ENCODE results near the gene RPL4. TPM values are rescaled to one million over a fixed set of nuclear protein-coding genes. Genes with fewer than 3 reads are reported as not detected.
"Not testable (repeated sequence)": the region's sequence is repeated elsewhere in the genome, so short reads cannot be mapped to it uniquely, and the experiment has no call there.

The RPL4 gene
- polyA plus RNA-seq, 3 donors = 3,858 to 3,922 (median 3,884) TPM

- no peak for DNase-seq (ENCODE audit: low read depth in 3 of 3, low spot score in 2 of 3)
Observed at GRCh38 chr15:66494262-66494661, 10.4 kb downstream of the RPL4 start.

GRCh38 chr15:66491846-66492245 lies 12.8 kb downstream of the RPL4 start:
- DNase-seq (ENCODE audit: low read depth in 3 of 3, low spot score in 2 of 3) = no peak

GRCh38 chr15:66489179-66489791 lies 15.4 kb downstream of the RPL4 start:
- DNase-seq (ENCODE audit: low read depth in 3 of 3, low spot score in 2 of 3) = no peak

DNA sequence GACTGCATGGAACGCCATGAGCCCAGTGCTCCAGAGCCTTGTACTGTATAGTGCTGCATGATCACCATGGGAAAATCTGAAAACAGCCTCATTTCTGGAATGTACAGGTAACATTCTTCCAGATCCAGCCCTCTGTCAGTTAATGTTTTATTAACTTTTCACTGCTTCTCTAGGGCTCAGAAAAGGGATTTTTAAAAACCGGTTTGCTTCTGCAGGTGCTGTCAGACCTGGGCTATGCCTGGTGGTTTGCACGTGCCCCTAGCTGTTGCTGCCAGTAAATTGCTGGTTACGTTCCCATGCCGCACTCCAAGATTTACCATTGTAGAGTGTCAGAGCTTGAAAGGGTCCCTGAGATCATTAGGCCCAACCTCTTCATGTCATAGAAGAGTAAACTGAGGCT lies 16.1 kb downstream of the RPL4 start:
- no peak for DNase-seq (ENCODE audit: low read depth in 3 of 3, low spot score in 2 of 3)

DNA sequence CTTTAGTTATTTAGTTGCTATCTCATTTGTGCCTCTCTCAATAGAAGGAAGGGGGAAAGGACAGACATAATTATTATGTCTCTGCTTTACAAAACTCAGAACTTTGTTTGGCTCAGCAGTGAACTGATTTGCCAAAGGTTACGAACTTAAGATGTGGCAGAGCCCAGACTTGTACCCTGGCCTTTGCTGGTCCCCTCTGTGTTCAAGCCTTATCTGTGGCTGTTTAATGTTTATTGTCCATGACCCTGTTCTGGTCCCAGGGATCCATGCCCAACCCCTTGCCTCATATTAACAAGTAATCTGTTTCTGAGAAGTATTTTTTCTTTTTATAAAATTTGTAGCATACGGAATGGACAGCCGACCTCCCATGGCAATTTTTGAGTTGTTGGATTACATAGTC lies 17.8 kb downstream of the RPL4 start:
- no peak for DNase-seq (ENCODE audit: low read depth in 3 of 3, low spot score in 2 of 3)

DNA sequence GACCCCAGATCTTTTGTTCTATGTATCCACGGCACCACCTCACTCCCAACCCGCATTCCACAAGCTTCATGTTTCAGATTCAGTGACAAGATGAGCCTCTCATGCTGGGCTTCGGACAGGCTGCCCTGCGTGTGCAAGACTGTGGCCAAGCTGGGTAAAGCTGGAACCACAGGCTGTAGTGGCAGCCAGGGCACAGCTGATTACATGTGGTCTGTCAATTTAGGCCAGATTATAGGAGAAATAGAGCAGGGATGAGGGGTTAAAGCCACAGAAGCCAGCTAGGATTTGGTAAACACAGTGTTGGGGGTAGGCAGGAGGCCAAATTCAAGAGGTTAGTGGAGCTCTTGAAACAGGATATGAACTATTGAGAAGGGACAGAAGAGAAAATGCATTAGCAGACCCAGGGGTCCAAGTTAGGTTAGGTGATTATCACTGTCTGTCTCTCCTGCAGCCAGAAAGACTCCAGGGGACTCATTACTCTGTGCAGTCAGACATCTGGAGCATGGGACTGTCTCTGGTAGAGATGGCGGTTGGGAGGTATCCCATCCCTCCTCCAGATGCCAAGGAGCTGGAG lies 20.0 kb downstream of the RPL4 start:
- DNase-seq (ENCODE audit: low read depth in 3 of 3, low spot score in 2 of 3) = no peak

DNA sequence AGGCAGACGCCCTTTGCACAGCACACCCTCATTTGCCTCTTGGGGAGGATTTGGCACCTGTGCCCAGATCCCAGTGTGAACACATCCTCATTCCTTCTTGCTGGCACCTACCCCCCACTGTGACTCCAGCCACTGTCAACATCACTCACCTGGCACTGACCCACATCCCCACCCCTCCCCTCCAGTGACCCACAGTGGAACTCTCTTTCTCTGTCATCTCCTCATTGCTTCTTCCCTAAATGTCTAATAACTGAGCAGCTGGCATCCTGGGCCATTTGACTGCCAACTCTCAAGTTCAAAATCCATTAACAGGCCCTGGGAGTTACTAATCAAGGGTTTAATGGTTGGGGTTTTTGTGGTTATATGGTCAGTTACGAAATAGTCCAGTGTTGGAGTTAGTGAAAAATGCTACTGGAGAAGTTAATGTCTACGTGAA lies 21.5 kb downstream of the RPL4 start:
- no peak for DNase-seq (ENCODE audit: low read depth in 3 of 3, low spot score in 2 of 3)

- no peak for DNase-seq (ENCODE audit: low read depth in 3 of 3, low spot score in 2 of 3)
Observed at GRCh38 chr15:66482539-66482938, 22.1 kb downstream of the RPL4 start.

GRCh38 chr15:66481107-66481856 lies 23.4 kb downstream of the RPL4 start:
- DNase-seq (ENCODE audit: low read depth in 3 of 3, low spot score in 2 of 3) = no peak

GRCh38 chr15:66480267-66480666 lies 24.4 kb downstream of the RPL4 start:
- DNase-seq (ENCODE audit: low read depth in 3 of 3, low spot score in 2 of 3) = no peak

- no peak for DNase-seq (ENCODE audit: low read depth in 3 of 3, low spot score in 2 of 3)
Observed at GRCh38 chr15:66477011-66477410, 27.6 kb downstream of the RPL4 start.

GRCh38 chr15:66476535-66476934 lies 28.1 kb downstream of the RPL4 start:
- no peak for DNase-seq (ENCODE audit: low read depth in 3 of 3, low spot score in 2 of 3)

DNA sequence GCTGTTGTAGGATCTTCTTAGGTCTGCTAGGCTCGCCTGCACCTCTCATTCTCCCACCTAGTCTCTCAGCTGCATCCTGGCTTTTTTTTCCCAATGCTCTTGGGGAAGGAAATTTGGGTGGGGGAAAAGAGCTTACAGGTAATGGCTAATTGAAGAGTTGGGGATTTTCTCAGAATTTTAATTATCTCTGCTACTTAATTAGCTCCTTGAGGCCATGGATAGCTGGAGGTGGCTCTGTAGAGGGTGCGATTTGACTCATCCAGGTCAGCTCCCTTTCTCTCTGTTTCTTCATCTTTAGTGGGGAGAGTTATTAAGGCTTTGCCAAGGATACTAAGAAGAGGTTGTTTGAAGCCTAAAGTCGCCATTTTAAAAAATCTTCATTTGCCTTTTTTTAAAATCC lies 29.7 kb downstream of the RPL4 start:
- DNase-seq (ENCODE audit: low read depth in 3 of 3, low spot score in 2 of 3) = no peak

DNA sequence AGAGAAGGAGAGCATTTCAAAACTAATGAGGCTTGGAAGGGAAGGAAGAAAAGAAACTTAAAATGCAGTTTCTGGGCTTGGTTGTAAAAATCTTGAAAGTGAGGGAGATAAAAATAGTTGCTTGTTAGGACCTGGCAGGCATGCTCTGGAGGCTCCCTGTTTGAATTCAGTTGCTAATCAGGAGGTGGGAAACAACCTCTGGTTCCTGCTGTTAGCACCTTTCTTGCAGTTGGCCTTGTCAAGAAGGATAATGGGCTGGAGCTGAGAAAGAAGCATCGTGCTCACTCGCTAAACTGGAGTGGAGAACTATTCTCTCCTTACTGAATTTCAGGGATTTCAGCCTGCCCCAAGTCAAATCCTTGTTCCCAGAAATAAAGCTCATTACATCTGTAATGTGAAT lies 30.5 kb downstream of the RPL4 start:
- DNase-seq (ENCODE audit: low read depth in 3 of 3, low spot score in 2 of 3) = no peak

DNA sequence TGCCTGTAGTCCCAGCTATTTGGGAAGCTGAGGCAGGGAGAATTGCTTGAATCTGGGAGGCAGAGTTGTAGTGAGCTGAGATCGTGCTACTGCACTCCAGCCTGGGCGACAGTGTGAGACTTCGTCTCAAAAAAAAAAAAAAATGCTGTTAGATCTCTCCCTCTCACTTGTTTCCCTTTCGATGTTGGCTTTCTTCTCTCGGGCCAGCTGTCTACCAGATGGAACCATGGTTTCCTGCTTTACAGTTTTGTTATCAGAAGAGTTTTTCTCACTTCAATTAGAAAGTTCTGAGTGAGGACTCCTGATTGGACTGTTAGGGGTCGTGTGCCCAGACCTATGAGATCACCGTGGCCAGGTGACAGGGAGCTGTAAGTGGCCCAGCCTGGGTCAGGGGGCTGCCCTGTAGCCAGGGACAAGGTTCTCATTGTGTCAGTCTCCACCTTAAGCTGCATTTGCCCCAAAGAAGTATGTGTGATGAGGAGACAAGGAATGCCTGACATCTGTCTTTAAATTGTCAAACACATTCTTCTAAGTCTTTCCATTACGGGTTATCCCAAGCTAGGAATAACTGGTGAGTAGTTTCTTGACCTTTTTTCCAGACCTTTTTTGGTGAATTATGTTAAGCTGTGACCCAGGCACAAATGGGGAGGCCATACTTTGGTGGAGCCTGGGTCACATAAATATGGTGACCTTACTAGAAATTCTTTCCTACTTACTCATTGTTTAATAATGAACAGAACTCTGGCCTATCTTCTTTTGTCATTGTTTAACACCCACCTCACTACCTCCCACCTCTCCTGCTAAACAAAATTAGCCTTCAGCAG lies 32.3 kb downstream of the RPL4 start:
- no peak for DNase-seq (ENCODE audit: low read depth in 3 of 3, low spot score in 2 of 3)

GRCh38 chr15:66470825-66471224 lies 33.8 kb downstream of the RPL4 start:
- not testable (repeated sequence) for DNase-seq (ENCODE audit: low read depth in 3 of 3, low spot score in 2 of 3)

GRCh38 chr15:66467162-66468040 lies 37.3 kb downstream of the RPL4 start:
- DNase-seq (ENCODE audit: low read depth in 3 of 3, low spot score in 2 of 3) = not testable (repeated sequence)

GRCh38 chr15:66465294-66465693 lies 39.4 kb downstream of the RPL4 start:
- not testable (repeated sequence) for DNase-seq (ENCODE audit: low read depth in 3 of 3, low spot score in 2 of 3)

DNA sequence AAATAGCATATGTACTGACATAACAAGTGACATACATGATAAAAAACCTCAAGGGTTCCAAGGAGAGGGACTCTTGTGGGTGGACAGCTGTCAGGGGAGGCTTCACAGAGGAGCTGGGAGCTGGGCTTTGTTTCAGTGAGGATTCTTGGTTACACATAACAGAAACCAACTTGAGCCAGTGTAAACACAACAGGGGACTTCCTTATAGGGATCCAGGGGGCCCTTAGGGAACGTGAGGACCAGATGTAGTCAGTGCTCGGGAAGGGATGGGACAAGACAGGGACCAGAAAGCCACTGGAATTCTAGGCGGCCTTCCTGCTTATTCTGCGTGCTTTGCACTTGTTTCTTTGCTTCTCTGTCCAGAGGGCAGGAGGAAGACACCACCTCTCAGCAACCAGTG lies 42.0 kb downstream of the RPL4 start:
- DNase-seq (ENCODE audit: low read depth in 3 of 3, low spot score in 2 of 3) = no peak

DNA sequence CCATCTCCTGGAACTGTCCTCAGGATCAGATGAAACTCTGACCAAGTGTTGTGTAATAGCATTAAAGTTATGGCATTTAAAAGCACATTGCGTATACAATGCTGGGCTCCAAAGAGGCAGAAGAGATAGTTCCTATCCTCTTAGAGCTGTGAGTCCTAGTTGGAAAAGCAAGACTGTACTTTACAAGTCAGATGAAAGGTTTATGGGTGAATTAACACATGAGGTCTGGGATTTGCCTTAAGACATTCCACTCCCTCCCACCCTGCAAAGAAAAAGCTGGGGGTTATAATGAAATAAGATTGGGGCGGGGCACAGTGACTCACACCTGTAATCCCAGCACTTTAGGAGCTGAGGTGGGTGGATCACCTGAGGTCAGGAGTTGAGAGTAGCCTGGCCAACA lies 42.7 kb downstream of the RPL4 start:
- DNase-seq (ENCODE audit: low read depth in 3 of 3, low spot score in 2 of 3) = no peak
